ENCODE results near the gene GRIN1.

GRCh38 chr9:137128158-137128861 lies 10.6 kb upstream of the GRIN1 start:
- TF ChIP-seq CTCF (IDR thresholded peaks at IDR 0.05): no peak
- TF ChIP-seq POLR2A (IDR thresholded peaks at IDR 0.05): no peak

Measured in Peyer's patch (tissue), 4 donors.